NT2/D1 (cell line): ENCODE measurements around the gene SCYGR7.

ENCODE experiments used
- DNase-seq: peaks from one replicate; pipeline ENCODE4 v3.0.0-alpha.2; 2011; ENCODE audit warnings: low read depth, low spot score
- H3K27me3 ChIP-seq: 2 replicates; pipeline ENCODE4 v1.6.0; 2011; ENCODE audit warnings: mild to moderate bottlenecking; ENCODE audit not compliant: insufficient read length, insufficient read depth
- H3K36me3 ChIP-seq: 2 replicates; pipeline ENCODE4 v1.6.1; 2011; ENCODE audit warnings: mild to moderate bottlenecking, low read length, mixed read lengths; ENCODE audit not compliant: insufficient read depth, insufficient read length
- H3K4me1 ChIP-seq: 2 replicates; pipeline ENCODE4 v1.5.1; 2011; ENCODE audit not compliant: insufficient read depth, insufficient read length
- H3K4me3 ChIP-seq: 2 replicates; pipeline ENCODE4 v1.5.1; 2011; ENCODE audit warnings: low read depth; ENCODE audit not compliant: insufficient read length
- H3K9ac ChIP-seq: 2 replicates; pipeline ENCODE4 v1.6.0; 2011; ENCODE audit warnings: low read depth; ENCODE audit not compliant: insufficient read length
- H3K9me3 ChIP-seq: 2 replicates; pipeline ENCODE4 v1.5.1; 2011; ENCODE audit warnings: mild to moderate bottlenecking, low read length; ENCODE audit not compliant: insufficient read depth
- SUZ12 ChIP-seq: IDR thresholded peaks from 2 replicates; pipeline ENCODE4 v1.6.1; 2011; ENCODE audit not compliant: insufficient read length, insufficient read depth; ENCODE audit errors: extremely low read depth
- YY1 ChIP-seq: IDR thresholded peaks from 2 replicates; pipeline ENCODE4 v1.6.1; 2011; ENCODE audit not compliant: insufficient read length, insufficient read depth
- ZNF274 ChIP-seq: IDR thresholded peaks from 2 replicates; pipeline ENCODE4 v1.6.1; 2011; ENCODE audit warnings: mild to moderate bottlenecking, low read depth, low read length

SCYGR7 gene

GRCh38 chr2:227706859-227707258 is 21.3 kb upstream of the SCYGR7 start:
- H3K9me3 ChIP-seq = peaks cover 6% of the 10 kb centered on the region; the same call in 1 of the 2 replicates
- H3K36me3 ChIP-seq = peaks cover 5% of the 10 kb centered on the region
- TF ChIP-seq ZNF274 = no peak
- TF ChIP-seq SUZ12 = no peak
- no peak for DNase-seq
- no peaks in the 10 kb centered on the region for H3K4me1 ChIP-seq
- H3K9ac ChIP-seq = no peak overlapping the region
- H3K4me3 ChIP-seq = no peak overlapping the region
- H3K27me3 ChIP-seq = no peaks in the 10 kb centered on the region

DNA sequence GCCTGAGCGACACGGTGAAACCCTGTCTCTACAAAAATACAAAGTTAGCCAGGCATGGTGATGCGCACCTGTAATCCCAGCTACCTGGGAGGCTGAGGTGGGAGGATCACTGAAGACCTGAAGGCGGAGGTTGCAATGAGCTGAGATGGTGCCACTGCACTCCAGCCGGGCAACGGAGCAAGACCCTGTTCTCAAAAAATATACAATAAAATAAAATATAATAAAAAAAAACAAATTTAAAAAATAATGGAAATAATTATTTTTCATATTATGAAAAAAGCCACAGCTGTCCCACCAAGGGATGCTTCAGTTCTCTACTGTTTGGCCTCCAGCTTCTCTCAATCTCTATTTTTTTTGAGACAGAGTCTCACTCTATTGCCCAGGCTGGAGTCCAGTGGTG is 20.7 kb upstream of the SCYGR7 start:
- DNase-seq = no peak
- TF ChIP-seq SUZ12 (no peak), ZNF274 (no peak), YY1 (no peak)
- Histone ChIP-seq H3K4me1 (no peaks in the 10 kb centered on the region), H3K9me3 (peaks cover 6% of the 10 kb centered on the region; the same call in 1 of the 2 replicates), H3K4me3 (no peak overlapping the region), H3K9ac (no peak overlapping the region), H3K27me3 (no peaks in the 10 kb centered on the region), H3K36me3 (peaks cover 5% of the 10 kb centered on the region)

DNA sequence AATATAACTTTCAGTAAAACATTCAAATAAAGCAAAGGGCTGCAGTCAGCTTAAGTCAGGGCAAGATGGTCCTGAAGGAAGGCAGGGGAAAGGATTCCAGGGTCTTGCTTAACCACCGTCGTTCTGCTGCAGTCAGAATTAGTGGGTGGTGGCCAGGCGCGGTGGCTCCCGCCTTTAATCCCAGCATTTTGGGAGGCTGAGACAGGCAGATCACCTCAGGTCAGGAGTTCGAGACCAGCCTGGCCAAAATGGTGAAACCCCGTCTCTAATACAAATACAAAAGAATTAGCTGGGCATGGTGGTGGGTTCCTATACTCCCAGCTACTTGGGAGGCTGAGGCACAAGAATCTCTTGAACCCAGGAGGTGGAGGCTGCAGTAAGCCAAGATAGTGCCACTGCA is 17.1 kb upstream of the SCYGR7 start:
- Histone ChIP-seq H3K9me3 (peaks cover 6% of the 10 kb centered on the region; the same call in 1 of the 2 replicates), H3K4me1 (no peaks in the 10 kb centered on the region), H3K4me3 (no peak overlapping the region), H3K27me3 (no peaks in the 10 kb centered on the region), H3K36me3 (peaks cover 5% of the 10 kb centered on the region), H3K9ac (no peak overlapping the region)
- DNase-seq = no peak
- TF ChIP-seq SUZ12 = no peak
- no peak for TF ChIP-seq YY1
- TF ChIP-seq ZNF274 = no peak

- Histone ChIP-seq H3K9ac (no peak overlapping the region), H3K4me3 (no peak overlapping the region), H3K27me3 (peaks cover 2% of the 10 kb centered on the region), H3K36me3 (no peaks in the 10 kb centered on the region), H3K4me1 (no peaks in the 10 kb centered on the region), H3K9me3 (peaks cover 6% of the 10 kb centered on the region; the same call in 1 of the 2 replicates)
- no peak for DNase-seq
- TF ChIP-seq YY1 (no peak), SUZ12 (no peak), ZNF274 (no peak)
Measured at GRCh38 chr2:227713291-227713690, 14.8 kb upstream of the SCYGR7 start.

- H3K36me3 ChIP-seq = no peaks in the 10 kb centered on the region
- no peak overlapping the region for H3K9ac ChIP-seq
- H3K4me3 ChIP-seq = no peak overlapping the region
- H3K4me1 ChIP-seq = no peaks in the 10 kb centered on the region
- TF ChIP-seq ZNF274 = no peak
- TF ChIP-seq SUZ12 = no peak
- TF ChIP-seq YY1 = no peak
- H3K9me3 ChIP-seq = no peaks in the 10 kb centered on the region
- peaks cover 2% of the 10 kb centered on the region for H3K27me3 ChIP-seq
- DNase-seq = no peak
Measured at GRCh38 chr2:227716501-227716900, 11.6 kb upstream of the SCYGR7 start.

GRCh38 chr2:227717687-227718567 is 10.2 kb upstream of the SCYGR7 start, which contains the start of gene SLC19A3:
SLC19A3 (minus strand) TSS chr2:227718028; CDS start chr2:227702318, 15,710 bp downstream.
- Histone ChIP-seq H3K9me3 (no peaks in the 10 kb centered on the region), H3K9ac (peak within 1 kb of the TSS; percentile 57), H3K27me3 (peaks cover 2% of the 10 kb centered on the region), H3K4me3 (peak within 1 kb of the TSS; percentile 52), H3K4me1 (no peaks in the 10 kb centered on the region), H3K36me3 (no peaks in the 10 kb centered on the region)
- peak; percentile 82 for DNase-seq
- TF ChIP-seq SUZ12 (no peak), ZNF274 (no peak), YY1 (no peak)

GRCh38 chr2:227719641-227720040 is 8.5 kb upstream of the SCYGR7 start:
- Histone ChIP-seq H3K4me1 (no peaks in the 10 kb centered on the region), H3K9ac (no peak overlapping the region), H3K36me3 (no peaks in the 10 kb centered on the region), H3K4me3 (no peak overlapping the region), H3K9me3 (no peaks in the 10 kb centered on the region), H3K27me3 (peaks cover 2% of the 10 kb centered on the region)
- DNase-seq = no peak
- TF ChIP-seq ZNF274 (no peak), YY1 (no peak), SUZ12 (no peak)
